ENCODE results near the gene DNMBP.
"Not testable (repeated sequence)": the region's sequence is repeated elsewhere in the genome, so short reads cannot be mapped to it uniquely, and the experiment has no call there.

GRCh38 chr10:99953510-99953909, 56.2 kb downstream of the DNMBP start:
- not testable (repeated sequence) for TF ChIP-seq CTCF (IDR thresholded peaks at IDR 0.05; ENCODE audit: extremely low read depth in 1 of 2, insufficient read depth in 1 of 2, low read depth in 1 of 2, low read length in 2 of 2); POLR2A (IDR thresholded peaks at IDR 0.05; ENCODE audit: low read depth, low read length); MAX (IDR thresholded peaks at IDR 0.05; ENCODE audit: insufficient read depth, insufficient read length); FOS (IDR thresholded peaks at IDR 0.05; ENCODE audit: borderline replicate concordance, insufficient read depth, low read length)

All from endothelial cell of umbilical vein (primary cell).